ENCODE results near the gene YIPF2.

YIPF2 gene

GRCh38 chr19:10935371-10936059 lies 7.1 kb upstream of the YIPF2 start:
- Histone ChIP-seq H3K9ac (ENCODE audit: low read depth, low read length) (no peak overlapping the region), H3K4me1 (ENCODE audit: control insufficient read depth, insufficient read depth, low read length) (no peaks in the 10 kb centered on the region), H3K9me3 (ENCODE audit: control insufficient read depth, insufficient read depth, low read length) (no peaks in the 10 kb centered on the region), H3K27me3 (ENCODE audit: control insufficient read depth, insufficient read depth, low read length) (no peaks in the 10 kb centered on the region), H3K36me3 (ENCODE audit: control insufficient read depth, insufficient read depth, low read length) (peaks cover 13% of the 10 kb centered on the region), H3K27ac (ENCODE audit: low read depth, low read length) (no peak overlapping the region), H3K4me3 (ENCODE audit: low read depth, low read length) (no peak overlapping the region)

- H3K36me3 ChIP-seq (ENCODE audit: control insufficient read depth, insufficient read depth, low read length): peaks cover 30% of the 10 kb centered on the region
- H3K4me3 ChIP-seq (ENCODE audit: low read depth, low read length): peak overlapping the region; percentile 95
- peaks cover 4% of the 10 kb centered on the region; the same call in 1 of the 2 replicates for H3K4me1 ChIP-seq (ENCODE audit: control insufficient read depth, insufficient read depth, low read length)
- H3K9ac ChIP-seq (ENCODE audit: low read depth, low read length): peak overlapping the region; percentile 80
- peak overlapping the region; percentile 42 for H3K27ac ChIP-seq (ENCODE audit: low read depth, low read length)
- no peaks in the 10 kb centered on the region for H3K27me3 ChIP-seq (ENCODE audit: control insufficient read depth, insufficient read depth, low read length)
- H3K9me3 ChIP-seq (ENCODE audit: control insufficient read depth, insufficient read depth, low read length): no peaks in the 10 kb centered on the region
These were observed 959 bp upstream of the YIPF2 start for GRCh38 chr19:10929402-10929794.

- H3K27ac ChIP-seq (ENCODE audit: low read depth, low read length): no peak overlapping the region
- H3K9ac ChIP-seq (ENCODE audit: low read depth, low read length): no peak overlapping the region; the same call in 1 of the 2 replicates
- no peaks in the 10 kb centered on the region for H3K27me3 ChIP-seq (ENCODE audit: control insufficient read depth, insufficient read depth, low read length)
- H3K9me3 ChIP-seq (ENCODE audit: control insufficient read depth, insufficient read depth, low read length): no peaks in the 10 kb centered on the region
- peak overlapping the region; percentile 95 for H3K4me3 ChIP-seq (ENCODE audit: low read depth, low read length)
- peaks cover 40% of the 10 kb centered on the region for H3K36me3 ChIP-seq (ENCODE audit: control insufficient read depth, insufficient read depth, low read length)
- H3K4me1 ChIP-seq (ENCODE audit: control insufficient read depth, insufficient read depth, low read length): peaks cover 4% of the 10 kb centered on the region; the same call in 1 of the 2 replicates
These were observed 493 bp downstream of the YIPF2 start for GRCh38 chr19:10927730-10928562.

GRCh38 chr19:10924597-10924996 lies 3.8 kb downstream of the YIPF2 start:
- Histone ChIP-seq H3K27me3 (ENCODE audit: control insufficient read depth, insufficient read depth, low read length) (no peaks in the 10 kb centered on the region), H3K9me3 (ENCODE audit: control insufficient read depth, insufficient read depth, low read length) (no peaks in the 10 kb centered on the region), H3K4me3 (ENCODE audit: low read depth, low read length) (no peak overlapping the region), H3K27ac (ENCODE audit: low read depth, low read length) (no peak overlapping the region), H3K4me1 (ENCODE audit: control insufficient read depth, insufficient read depth, low read length) (peaks cover 1% of the 10 kb centered on the region; the same call in 1 of the 2 replicates), H3K36me3 (ENCODE audit: control insufficient read depth, insufficient read depth, low read length) (peaks cover 56% of the 10 kb centered on the region), H3K9ac (ENCODE audit: low read depth, low read length) (no peak overlapping the region)

GRCh38 chr19:10923260-10924112 lies 5.0 kb downstream of the YIPF2 start:
- Histone ChIP-seq H3K9ac (ENCODE audit: low read depth, low read length) (no peak overlapping the region), H3K36me3 (ENCODE audit: control insufficient read depth, insufficient read depth, low read length) (peaks cover 67% of the 10 kb centered on the region), H3K27ac (ENCODE audit: low read depth, low read length) (no peak overlapping the region), H3K27me3 (ENCODE audit: control insufficient read depth, insufficient read depth, low read length) (no peaks in the 10 kb centered on the region), H3K4me3 (ENCODE audit: low read depth, low read length) (no peak overlapping the region), H3K9me3 (ENCODE audit: control insufficient read depth, insufficient read depth, low read length) (no peaks in the 10 kb centered on the region), H3K4me1 (ENCODE audit: control insufficient read depth, insufficient read depth, low read length) (no peaks in the 10 kb centered on the region)

GRCh38 chr19:10922638-10923014 lies 5.8 kb downstream of the YIPF2 start:
- no peaks in the 10 kb centered on the region for H3K4me1 ChIP-seq (ENCODE audit: control insufficient read depth, insufficient read depth, low read length)
- H3K4me3 ChIP-seq (ENCODE audit: low read depth, low read length): no peak overlapping the region
- no peak overlapping the region for H3K27ac ChIP-seq (ENCODE audit: low read depth, low read length)
- peaks cover 74% of the 10 kb centered on the region for H3K36me3 ChIP-seq (ENCODE audit: control insufficient read depth, insufficient read depth, low read length)
- H3K9ac ChIP-seq (ENCODE audit: low read depth, low read length): no peak overlapping the region
- no peaks in the 10 kb centered on the region for H3K27me3 ChIP-seq (ENCODE audit: control insufficient read depth, insufficient read depth, low read length)
- no peaks in the 10 kb centered on the region for H3K9me3 ChIP-seq (ENCODE audit: control insufficient read depth, insufficient read depth, low read length)

GRCh38 chr19:10921910-10922637 lies 6.4 kb downstream of the YIPF2 start:
- H3K27ac ChIP-seq (ENCODE audit: low read depth, low read length): no peak overlapping the region
- no peak overlapping the region for H3K9ac ChIP-seq (ENCODE audit: low read depth, low read length)
- no peaks in the 10 kb centered on the region for H3K9me3 ChIP-seq (ENCODE audit: control insufficient read depth, insufficient read depth, low read length)
- no peaks in the 10 kb centered on the region for H3K4me1 ChIP-seq (ENCODE audit: control insufficient read depth, insufficient read depth, low read length)
- no peaks in the 10 kb centered on the region for H3K27me3 ChIP-seq (ENCODE audit: control insufficient read depth, insufficient read depth, low read length)
- peaks cover 74% of the 10 kb centered on the region for H3K36me3 ChIP-seq (ENCODE audit: control insufficient read depth, insufficient read depth, low read length)
- no peak overlapping the region for H3K4me3 ChIP-seq (ENCODE audit: low read depth, low read length)

- Histone ChIP-seq H3K27me3 (ENCODE audit: control insufficient read depth, insufficient read depth, low read length) (no peaks in the 10 kb centered on the region), H3K9me3 (ENCODE audit: control insufficient read depth, insufficient read depth, low read length) (no peaks in the 10 kb centered on the region), H3K27ac (ENCODE audit: low read depth, low read length) (no peak overlapping the region), H3K9ac (ENCODE audit: low read depth, low read length) (no peak overlapping the region), H3K4me1 (ENCODE audit: control insufficient read depth, insufficient read depth, low read length) (no peaks in the 10 kb centered on the region), H3K36me3 (ENCODE audit: control insufficient read depth, insufficient read depth, low read length) (peaks cover 81% of the 10 kb centered on the region), H3K4me3 (ENCODE audit: low read depth, low read length) (no peak overlapping the region)
These were observed 7.1 kb downstream of the YIPF2 start for GRCh38 chr19:10921199-10921909.

- H3K27me3 ChIP-seq (ENCODE audit: control insufficient read depth, insufficient read depth, low read length): no peaks in the 10 kb centered on the region
- H3K36me3 ChIP-seq (ENCODE audit: control insufficient read depth, insufficient read depth, low read length): peaks cover 87% of the 10 kb centered on the region
- H3K4me3 ChIP-seq (ENCODE audit: low read depth, low read length): no peak overlapping the region
- H3K27ac ChIP-seq (ENCODE audit: low read depth, low read length): no peak overlapping the region
- H3K9me3 ChIP-seq (ENCODE audit: control insufficient read depth, insufficient read depth, low read length): no peaks in the 10 kb centered on the region
- no peak overlapping the region for H3K9ac ChIP-seq (ENCODE audit: low read depth, low read length)
- no peaks in the 10 kb centered on the region for H3K4me1 ChIP-seq (ENCODE audit: control insufficient read depth, insufficient read depth, low read length)
These were observed 7.7 kb downstream of the YIPF2 start for GRCh38 chr19:10920781-10921180.

- Histone ChIP-seq H3K4me3 (ENCODE audit: low read depth, low read length) (no peak overlapping the region), H3K27me3 (ENCODE audit: control insufficient read depth, insufficient read depth, low read length) (no peaks in the 10 kb centered on the region), H3K9me3 (ENCODE audit: control insufficient read depth, insufficient read depth, low read length) (no peaks in the 10 kb centered on the region), H3K27ac (ENCODE audit: low read depth, low read length) (no peak overlapping the region), H3K4me1 (ENCODE audit: control insufficient read depth, insufficient read depth, low read length) (no peaks in the 10 kb centered on the region), H3K9ac (ENCODE audit: low read depth, low read length) (no peak overlapping the region), H3K36me3 (ENCODE audit: control insufficient read depth, insufficient read depth, low read length) (peaks cover 87% of the 10 kb centered on the region)
These were observed 8.2 kb downstream of the YIPF2 start for GRCh38 chr19:10920288-10920655.

All from HUES48 (cell line).